ENCODE data around the gene SUGT1.
"Not testable (repeated sequence)": the region's sequence is repeated elsewhere in the genome, so short reads cannot be mapped to it uniquely, and the experiment has no call there.

Gene SUGT1

GRCh38 chr13:52652196-52652979 is at the start of gene SUGT1:
Gene SUGT1, plus strand, starts transcription at chr13:52652836. Its CDS starts 85 bp downstream, at chr13:52652921.
- peak; percentile 92 to 95 (median 92) for DNase-seq (ENCODE audit: low read depth in 3 of 3)

GRCh38 chr13:52603316-52603715 is 49.3 kb upstream of the SUGT1 start:
- not testable (repeated sequence) for DNase-seq (ENCODE audit: low read depth in 3 of 3)

GRCh38 chr13:52606126-52606525 is 46.5 kb upstream of the SUGT1 start:
- DNase-seq (ENCODE audit: low read depth in 3 of 3) = not testable (repeated sequence)

GRCh38 chr13:52606795-52607194 is 45.8 kb upstream of the SUGT1 start:
- not testable (repeated sequence) for DNase-seq (ENCODE audit: low read depth in 3 of 3)

- not testable (repeated sequence) for DNase-seq (ENCODE audit: low read depth in 3 of 3)
Observed at GRCh38 chr13:52608184-52608583, 44.5 kb upstream of the SUGT1 start.

GRCh38 chr13:52609013-52609606 is 43.5 kb upstream of the SUGT1 start:
- not testable (repeated sequence) for DNase-seq (ENCODE audit: low read depth in 3 of 3)

GRCh38 chr13:52610158-52610557 is 42.5 kb upstream of the SUGT1 start:
- not testable (repeated sequence) for DNase-seq (ENCODE audit: low read depth in 3 of 3)

- no peak for DNase-seq (ENCODE audit: low read depth in 3 of 3)
Observed at GRCh38 chr13:52615134-52615801, 37.4 kb upstream of the SUGT1 start.

GRCh38 chr13:52615812-52616211 is 36.8 kb upstream of the SUGT1 start:
- no peak for DNase-seq (ENCODE audit: low read depth in 3 of 3)

GRCh38 chr13:52617070-52618060 is 35.3 kb upstream of the SUGT1 start:
- DNase-seq (ENCODE audit: low read depth in 3 of 3) = peak; percentile 64 to 68 (median 65)

GRCh38 chr13:52631083-52631690 is 21.4 kb upstream of the SUGT1 start:
- not testable (repeated sequence) for DNase-seq (ENCODE audit: low read depth in 3 of 3)

GRCh38 chr13:52638666-52639328 is 13.8 kb upstream of the SUGT1 start:
- DNase-seq (ENCODE audit: low read depth in 3 of 3) = no peak

- DNase-seq (ENCODE audit: low read depth in 3 of 3) = no peak
Observed at GRCh38 chr13:52642131-52642530, 10.5 kb upstream of the SUGT1 start, which contains the start of gene HNRNPA1L2. Gene HNRNPA1L2, plus strand, starts transcription at chr13:52642431. Its CDS starts 62 bp downstream, at chr13:52642493.

GRCh38 chr13:52644108-52644507 is 8.5 kb upstream of the SUGT1 start:
- DNase-seq (ENCODE audit: low read depth in 3 of 3) = no peak

- DNase-seq (ENCODE audit: low read depth in 3 of 3) = no peak
Observed at GRCh38 chr13:52646967-52647366, 5.7 kb upstream of the SUGT1 start.

- DNase-seq (ENCODE audit: low read depth in 3 of 3) = no peak
Observed at GRCh38 chr13:52650731-52651130, 1.9 kb upstream of the SUGT1 start.

GRCh38 chr13:52651897-52652195 is 790 bp upstream of the SUGT1 start:
- DNase-seq (ENCODE audit: low read depth in 3 of 3) = no peak

GRCh38 chr13:52652980-52653303 is 306 bp downstream of the SUGT1 start:
- DNase-seq (ENCODE audit: low read depth in 3 of 3) = no peak

- DNase-seq (ENCODE audit: low read depth in 3 of 3) = no peak
Observed at GRCh38 chr13:52659340-52659739, 6.7 kb downstream of the SUGT1 start.

- DNase-seq (ENCODE audit: low read depth in 3 of 3) = no peak
Observed at GRCh38 chr13:52664272-52664671, 11.6 kb downstream of the SUGT1 start.

GRCh38 chr13:52665325-52665724 is 12.7 kb downstream of the SUGT1 start:
- no peak for DNase-seq (ENCODE audit: low read depth in 3 of 3)
